Measurements from ENCODE around the gene POLR2B. TPM values are rescaled to one million over a fixed set of nuclear protein-coding genes. Genes with fewer than 3 reads are reported as not detected.

Gene POLR2B
- total RNA-seq, 1 experiment from 2014 or later, result 101 TPM

GRCh38 chr4:57068237-57068981, 89.7 kb downstream of the POLR2B start:
- DNase-seq (ENCODE audit: unreplicated experiment), result no peak
- Mint-ChIP-seq H3K36me3 (ENCODE audit: insufficient read depth, unreplicated experiment) (peaks cover 6% of the 10 kb centered on the region), H3K27ac (ENCODE audit: low read depth, unreplicated experiment) (no peak overlapping the region), H3K4me3 (ENCODE audit: unreplicated experiment) (no peak overlapping the region), H3K4me1 (ENCODE audit: insufficient read depth, unreplicated experiment) (peaks cover 25% of the 10 kb centered on the region), H3K27me3 (ENCODE audit: insufficient read depth, unreplicated experiment) (no peaks in the 10 kb centered on the region), H3K9me3 (ENCODE audit: unreplicated experiment) (no peaks in the 10 kb centered on the region)
- BruUV-seq (replicated peaks), result no TSS peak
- no peak for TF ChIP-seq CTCF (IDR thresholded peaks at IDR 0.05; ENCODE audit: unreplicated experiment)
- POLR2A ChIA-PET, result interaction anchor here (1.0 kb wide), 1 partner anchor 13 kb away, joined by 6 read pairs; no protein-coding TSS in a partner anchor
- CTCF ChIA-PET, result interaction anchor here (1.6 kb wide), 1 partner anchor 31 kb away, joined by 4 read pairs; no protein-coding TSS in a partner anchor
- intact Hi-C loops (cut with micrococcal nuclease), result no loop called here

DNA sequence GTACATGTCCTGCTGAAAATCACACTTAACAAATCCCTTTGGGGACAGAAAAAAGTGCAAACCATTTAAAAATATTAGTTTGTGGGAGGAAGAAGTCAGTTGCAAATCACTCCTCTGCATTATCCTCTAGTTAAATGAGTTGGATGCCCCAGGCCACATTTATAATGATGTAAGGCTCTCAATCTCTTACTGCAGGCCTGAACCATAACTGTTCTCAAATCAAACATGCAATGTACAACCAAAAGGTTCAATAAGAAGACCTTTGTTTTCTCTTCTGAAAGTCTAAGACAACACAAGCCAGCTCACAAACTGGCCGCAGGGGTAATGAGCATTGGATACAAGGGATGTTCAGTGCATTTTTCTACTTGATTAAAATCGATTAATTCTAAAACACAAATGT, 91.8 kb downstream of the POLR2B start:
- BruUV-seq (replicated peaks), result no TSS peak
- DNase-seq (ENCODE audit: unreplicated experiment), result peak; percentile 44
- POLR2A ChIA-PET, result interaction anchor here (0.9 kb wide), 1 partner anchor 13 kb away, joined by 3 read pairs; no protein-coding TSS in a partner anchor
- Mint-ChIP-seq H3K9me3 (ENCODE audit: unreplicated experiment) (no peaks in the 10 kb centered on the region), H3K4me1 (ENCODE audit: insufficient read depth, unreplicated experiment) (peaks cover 38% of the 10 kb centered on the region), H3K36me3 (ENCODE audit: insufficient read depth, unreplicated experiment) (no peaks in the 10 kb centered on the region), H3K27me3 (ENCODE audit: insufficient read depth, unreplicated experiment) (no peaks in the 10 kb centered on the region), H3K27ac (ENCODE audit: low read depth, unreplicated experiment) (no peak overlapping the region), H3K4me3 (ENCODE audit: unreplicated experiment) (no peak overlapping the region)
- intact Hi-C loops (cut with micrococcal nuclease), result no loop called here
- no peak for TF ChIP-seq CTCF (IDR thresholded peaks at IDR 0.05; ENCODE audit: unreplicated experiment)
- CTCF ChIA-PET, result interaction anchor here (1.1 to 1.7 kb wide), 2 partner anchors 10 to 33 kb away, joined by 5 to 7 read pairs; no protein-coding TSS in a partner anchor

DNA sequence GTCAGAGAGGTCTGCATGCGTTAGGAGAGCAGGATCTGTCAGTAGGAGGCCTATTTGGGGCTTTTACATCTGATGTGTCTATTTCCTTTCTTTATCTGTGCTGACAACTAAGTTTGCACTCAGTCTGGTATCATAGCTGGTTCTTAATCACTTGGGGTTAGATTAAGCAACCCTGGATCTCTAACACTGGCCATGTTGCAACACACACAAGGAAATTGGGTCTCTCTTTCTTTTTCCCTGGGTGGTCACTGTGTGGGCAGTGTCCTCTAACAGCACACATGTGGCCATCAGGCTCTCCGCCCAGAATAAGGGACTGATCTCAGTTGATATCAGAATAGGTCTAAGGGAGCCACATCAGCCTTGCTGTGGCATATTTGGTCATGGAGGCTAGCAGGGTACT, 92.6 kb downstream of the POLR2B start:
- Mint-ChIP-seq H3K4me1 (ENCODE audit: insufficient read depth, unreplicated experiment) (peaks cover 35% of the 10 kb centered on the region), H3K27ac (ENCODE audit: low read depth, unreplicated experiment) (no peak overlapping the region), H3K9me3 (ENCODE audit: unreplicated experiment) (no peaks in the 10 kb centered on the region), H3K36me3 (ENCODE audit: insufficient read depth, unreplicated experiment) (no peaks in the 10 kb centered on the region), H3K27me3 (ENCODE audit: insufficient read depth, unreplicated experiment) (no peaks in the 10 kb centered on the region), H3K4me3 (ENCODE audit: unreplicated experiment) (no peak overlapping the region)
- POLR2A ChIA-PET, result interaction anchor here (1.3 kb wide), 1 partner anchor 10 kb away, joined by 6 read pairs; no protein-coding TSS in a partner anchor
- no TSS peak for BruUV-seq (replicated peaks)
- TF ChIP-seq CTCF (IDR thresholded peaks at IDR 0.05; ENCODE audit: unreplicated experiment), result no peak
- peak; percentile 54 for DNase-seq (ENCODE audit: unreplicated experiment)
- intact Hi-C loops (cut with micrococcal nuclease), result no loop called here
- CTCF ChIA-PET, result interaction anchor here (0.5 to 1.7 kb wide), 3 partner anchors 12 to 91 kb away, joined by 3 to 7 read pairs (median 4); no protein-coding TSS in a partner anchor

- DNase-seq (ENCODE audit: unreplicated experiment), result no peak
- TF ChIP-seq CTCF (IDR thresholded peaks at IDR 0.05; ENCODE audit: unreplicated experiment), result no peak
- intact Hi-C loops (cut with micrococcal nuclease), result no loop called here
- no TSS peak for BruUV-seq (replicated peaks)
- Mint-ChIP-seq H3K4me3 (ENCODE audit: unreplicated experiment) (no peak overlapping the region), H3K27me3 (ENCODE audit: insufficient read depth, unreplicated experiment) (no peaks in the 10 kb centered on the region), H3K27ac (ENCODE audit: low read depth, unreplicated experiment) (peak overlapping the region; percentile 95), H3K36me3 (ENCODE audit: insufficient read depth, unreplicated experiment) (no peaks in the 10 kb centered on the region), H3K4me1 (ENCODE audit: insufficient read depth, unreplicated experiment) (peaks cover 41% of the 10 kb centered on the region), H3K9me3 (ENCODE audit: unreplicated experiment) (no peaks in the 10 kb centered on the region)
- CTCF ChIA-PET, result interaction anchor here (0.6 to 2.6 kb wide), 6 partner anchors 8 to 90 kb away, joined by 3 to 14 read pairs (median 6); no protein-coding TSS in a partner anchor
- POLR2A ChIA-PET, result interaction anchor here (0.9 to 2.0 kb wide), 5 partner anchors 9 to 95 kb away, joined by 3 to 10 read pairs (median 4); partner anchors contain the start of gene POLR2B
These were observed 94.9 kb downstream of the POLR2B start for GRCh38 chr4:57073559-57073958.

Measured in MCF 10A (cell line).